HCT116 (cell line): Measurements from ENCODE around the gene GPC1.

Experiments
- EGR1 ChIP-seq: IDR thresholded peaks from 2 replicates; pipeline ENCODE4 v1.6.1; 2012; ENCODE audit warnings: low read depth
- ELF1 ChIP-seq: IDR thresholded peaks from 2 replicates; pipeline ENCODE4 v1.6.1; 2012; ENCODE audit warnings: low read depth, borderline replicate concordance
- EZH2 ChIP-seq: fragments of 200-600 bp; sonication (generic); IDR thresholded peaks from 2 replicates; pipeline ENCODE4 v1.6.1; 2017; ENCODE audit warnings: antibody characterized with exemption, mixed run types
- FOSL1 ChIP-seq: IDR thresholded peaks from 2 replicates; pipeline ENCODE4 v1.6.1; 2012; ENCODE audit warnings: low read depth
- POLR2A ChIP-seq: IDR thresholded peaks from 2 replicates; pipeline ENCODE4 v1.7.0; 2011; ENCODE audit warnings: borderline replicate concordance; ENCODE audit not compliant: insufficient read depth, insufficient read length; ENCODE audit errors: extremely low read depth
- POLR2AphosphoS5 ChIP-seq: IDR thresholded peaks from 2 replicates; pipeline ENCODE4 v1.6.1; 2011; ENCODE audit warnings: mild to moderate bottlenecking, low read depth, low read length, moderate library complexity
- RAD21 ChIP-seq: IDR thresholded peaks from 2 replicates; pipeline ENCODE4 v1.6.1; 2012; ENCODE audit warnings: low read depth, mild to moderate bottlenecking
- SIN3A ChIP-seq: IDR thresholded peaks from 2 replicates; pipeline ENCODE4 v1.6.1; 2012; ENCODE audit warnings: low read depth
- SRF ChIP-seq: IDR thresholded peaks from 2 replicates; pipeline ENCODE4 v1.6.1; 2012; ENCODE audit warnings: low read depth
- YY1 ChIP-seq: IDR thresholded peaks from 2 replicates; pipeline ENCODE4 v1.6.1; 2011; ENCODE audit warnings: low read length, low read depth, moderate library complexity, mild to moderate bottlenecking; ENCODE audit not compliant: insufficient replicate concordance; ENCODE audit errors: extremely low read depth
- ZNF274 ChIP-seq: fragments of 200-500 bp; sonication (Bioruptor generic); IDR thresholded peaks from 2 replicates; pipeline ENCODE4 v1.6.1; 2014; ENCODE audit warnings: mild to moderate bottlenecking, low read depth, low read length, inconsistent platforms
- TF ChIP-seq, protein P1 (sequence below), 3 experiments: fragments of 200-600 bp in 1 of 3; sonication (generic) in 1 of 3; IDR thresholded peaks in 2 of 3; conservative IDR thresholded peaks in 1 of 3; 2 replicates each; pipeline ENCODE4 v1.5.1; 2012 to 2017; ENCODE audit warnings: low read depth in 2 of 3, low read length in 2 of 3, antibody characterized with exemption in 1 of 3, borderline replicate concordance in 1 of 3, control low read depth in 1 of 3, mild to moderate bottlenecking in 1 of 3, mixed read lengths in 1 of 3, mixed run types in 1 of 3, moderate library complexity in 1 of 3; ENCODE audit not compliant: insufficient read depth in 1 of 3
- TF ChIP-seq, protein P2 (sequence below): IDR thresholded peaks from 2 replicates; pipeline ENCODE4 v1.6.1; 2012; ENCODE audit warnings: low read depth
- TF ChIP-seq, protein P3 (sequence below): IDR thresholded peaks from 2 replicates; pipeline ENCODE4 v1.6.1; 2012

DNA sequence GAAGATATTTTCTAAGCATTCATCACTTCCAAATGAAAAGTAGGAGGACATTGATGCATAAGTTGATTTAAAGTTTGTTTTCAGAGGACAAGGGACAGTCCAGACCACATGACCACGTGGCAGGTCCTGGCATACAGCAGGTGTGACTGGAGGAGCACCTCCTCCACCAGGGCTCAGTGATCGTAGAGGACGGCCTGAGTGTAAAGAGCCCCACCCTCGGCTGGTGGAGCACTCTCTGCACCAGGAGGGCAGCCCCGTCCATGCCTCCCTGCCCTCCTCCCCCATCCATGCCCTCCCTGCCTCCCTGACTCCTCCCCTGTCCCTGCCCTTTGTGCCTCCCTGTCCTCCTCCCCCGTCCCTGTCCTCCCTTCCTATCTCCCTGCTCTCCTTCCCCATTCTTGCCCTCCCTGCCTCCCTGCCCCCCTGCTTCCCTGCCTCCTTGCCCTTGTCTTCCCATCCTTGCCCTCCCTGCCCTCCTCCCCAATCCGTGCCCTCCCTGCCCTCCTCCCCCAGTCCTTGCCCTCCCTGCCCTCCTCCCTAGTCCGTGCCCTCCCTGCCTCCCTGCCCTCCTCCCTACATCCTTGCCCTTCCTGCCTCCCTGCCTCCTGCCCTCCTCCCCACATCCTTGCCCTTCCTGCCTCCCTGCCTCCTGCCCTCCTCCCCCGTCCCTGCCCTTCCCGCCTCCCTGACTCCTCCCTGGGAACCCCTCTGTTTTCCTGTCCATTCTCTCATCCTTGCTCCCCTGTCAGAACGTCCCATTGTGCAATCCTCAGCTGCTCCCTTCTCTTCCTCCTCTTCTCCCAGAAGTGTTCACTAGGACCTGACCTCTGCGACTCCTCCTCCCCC, 74.4 kb downstream of the GPC1 start:
- TF ChIP-seq, protein P1, sequence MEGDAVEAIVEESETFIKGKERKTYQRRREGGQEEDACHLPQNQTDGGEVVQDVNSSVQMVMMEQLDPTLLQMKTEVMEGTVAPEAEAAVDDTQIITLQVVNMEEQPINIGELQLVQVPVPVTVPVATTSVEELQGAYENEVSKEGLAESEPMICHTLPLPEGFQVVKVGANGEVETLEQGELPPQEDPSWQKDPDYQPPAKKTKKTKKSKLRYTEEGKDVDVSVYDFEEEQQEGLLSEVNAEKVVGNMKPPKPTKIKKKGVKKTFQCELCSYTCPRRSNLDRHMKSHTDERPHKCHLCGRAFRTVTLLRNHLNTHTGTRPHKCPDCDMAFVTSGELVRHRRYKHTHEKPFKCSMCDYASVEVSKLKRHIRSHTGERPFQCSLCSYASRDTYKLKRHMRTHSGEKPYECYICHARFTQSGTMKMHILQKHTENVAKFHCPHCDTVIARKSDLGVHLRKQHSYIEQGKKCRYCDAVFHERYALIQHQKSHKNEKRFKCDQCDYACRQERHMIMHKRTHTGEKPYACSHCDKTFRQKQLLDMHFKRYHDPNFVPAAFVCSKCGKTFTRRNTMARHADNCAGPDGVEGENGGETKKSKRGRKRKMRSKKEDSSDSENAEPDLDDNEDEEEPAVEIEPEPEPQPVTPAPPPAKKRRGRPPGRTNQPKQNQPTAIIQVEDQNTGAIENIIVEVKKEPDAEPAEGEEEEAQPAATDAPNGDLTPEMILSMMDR (IDR thresholded peaks at IDR 0.05 in 2 of 3, conservative IDR thresholded peaks at IDR 0.05 in 1 of 3; ENCODE audit: borderline replicate concordance in 1 of 3, insufficient read depth in 1 of 3, low read depth in 2 of 3, low read length in 2 of 3) = no peak
- TF ChIP-seq POLR2A (no peak), SIN3A (no peak), ELF1 (no peak), EZH2 (no peak), FOSL1 (no peak), POLR2AphosphoS5 (no peak), EGR1 (no peak), SRF (no peak), YY1 (no peak), RAD21 (no peak), ZNF274 (no peak)
- TF ChIP-seq, protein P2, sequence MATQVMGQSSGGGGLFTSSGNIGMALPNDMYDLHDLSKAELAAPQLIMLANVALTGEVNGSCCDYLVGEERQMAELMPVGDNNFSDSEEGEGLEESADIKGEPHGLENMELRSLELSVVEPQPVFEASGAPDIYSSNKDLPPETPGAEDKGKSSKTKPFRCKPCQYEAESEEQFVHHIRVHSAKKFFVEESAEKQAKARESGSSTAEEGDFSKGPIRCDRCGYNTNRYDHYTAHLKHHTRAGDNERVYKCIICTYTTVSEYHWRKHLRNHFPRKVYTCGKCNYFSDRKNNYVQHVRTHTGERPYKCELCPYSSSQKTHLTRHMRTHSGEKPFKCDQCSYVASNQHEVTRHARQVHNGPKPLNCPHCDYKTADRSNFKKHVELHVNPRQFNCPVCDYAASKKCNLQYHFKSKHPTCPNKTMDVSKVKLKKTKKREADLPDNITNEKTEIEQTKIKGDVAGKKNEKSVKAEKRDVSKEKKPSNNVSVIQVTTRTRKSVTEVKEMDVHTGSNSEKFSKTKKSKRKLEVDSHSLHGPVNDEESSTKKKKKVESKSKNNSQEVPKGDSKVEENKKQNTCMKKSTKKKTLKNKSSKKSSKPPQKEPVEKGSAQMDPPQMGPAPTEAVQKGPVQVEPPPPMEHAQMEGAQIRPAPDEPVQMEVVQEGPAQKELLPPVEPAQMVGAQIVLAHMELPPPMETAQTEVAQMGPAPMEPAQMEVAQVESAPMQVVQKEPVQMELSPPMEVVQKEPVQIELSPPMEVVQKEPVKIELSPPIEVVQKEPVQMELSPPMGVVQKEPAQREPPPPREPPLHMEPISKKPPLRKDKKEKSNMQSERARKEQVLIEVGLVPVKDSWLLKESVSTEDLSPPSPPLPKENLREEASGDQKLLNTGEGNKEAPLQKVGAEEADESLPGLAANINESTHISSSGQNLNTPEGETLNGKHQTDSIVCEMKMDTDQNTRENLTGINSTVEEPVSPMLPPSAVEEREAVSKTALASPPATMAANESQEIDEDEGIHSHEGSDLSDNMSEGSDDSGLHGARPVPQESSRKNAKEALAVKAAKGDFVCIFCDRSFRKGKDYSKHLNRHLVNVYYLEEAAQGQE = no peak
- TF ChIP-seq, protein P3, sequence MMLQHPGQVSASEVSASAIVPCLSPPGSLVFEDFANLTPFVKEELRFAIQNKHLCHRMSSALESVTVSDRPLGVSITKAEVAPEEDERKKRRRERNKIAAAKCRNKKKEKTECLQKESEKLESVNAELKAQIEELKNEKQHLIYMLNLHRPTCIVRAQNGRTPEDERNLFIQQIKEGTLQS = no peak
